WERI-Rb-1 (cell line): ENCODE measurements around the gene FAM184A.

ENCODE experiments used
- DNase-seq: peaks from one replicate; pipeline ENCODE4 v3.0.0-alpha.2; 2020
- H3K27ac ChIP-seq: fragments of 250-450 bp; sonication (Bioruptor Pico); 2 replicates; pipeline ENCODE4 v1.5.1; 2020; ENCODE audit warnings: mild to moderate bottlenecking, moderate library complexity
- H3K27me3 ChIP-seq: fragments of 250-450 bp; sonication (Bioruptor Pico); 2 replicates; pipeline ENCODE4 v1.5.1; 2021; ENCODE audit warnings: mild to moderate bottlenecking, low read depth, moderate library complexity; ENCODE audit not compliant: insufficient read depth, severe bottlenecking
- H3K36me3 ChIP-seq: fragments of 250-450 bp; sonication (Bioruptor Pico); 2 replicates; pipeline ENCODE4 v1.5.1; 2020; ENCODE audit warnings: mild to moderate bottlenecking, moderate library complexity
- H3K4me3 ChIP-seq: 2 replicates; pipeline ENCODE4 v1.5.1; 2011; ENCODE audit warnings: low read depth, mild to moderate bottlenecking, control low read depth, low read length
- H3K9me3 ChIP-seq: fragments of 250-450 bp; sonication (Bioruptor Pico); 2 replicates; pipeline ENCODE4 v1.5.1; 2021; ENCODE audit warnings: mild to moderate bottlenecking, moderate library complexity; ENCODE audit not compliant: severe bottlenecking
- TF ChIP-seq, protein P1 (sequence below): IDR thresholded peaks from 2 replicates; pipeline ENCODE4 v1.5.1; 2011; ENCODE audit warnings: low read depth, mild to moderate bottlenecking, control low read depth, inconsistent platforms, low read length

FAM184A gene

DNA sequence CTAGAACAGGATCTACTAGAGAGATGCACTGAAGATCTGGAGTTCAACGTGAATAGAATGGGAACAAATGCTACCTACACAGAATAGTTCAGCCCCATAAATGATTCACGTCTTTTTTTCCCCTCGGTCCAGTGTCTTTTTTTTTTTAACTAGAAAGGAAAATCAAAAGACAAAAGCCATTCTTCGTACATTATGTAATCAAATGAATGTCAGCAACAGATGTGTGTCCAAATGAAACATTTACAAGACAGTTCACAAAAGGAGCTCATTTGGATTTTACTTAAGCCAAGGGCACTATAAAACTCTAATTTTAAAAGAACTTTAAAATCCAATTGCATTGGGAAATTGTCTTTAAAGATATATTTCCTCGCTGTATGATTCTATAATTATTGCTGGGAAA is 42.4 kb downstream of the FAM184A start:
- no peaks in the 10 kb centered on the region for H3K9me3 ChIP-seq
- H3K36me3 ChIP-seq = no peaks in the 10 kb centered on the region
- H3K27ac ChIP-seq = no peak overlapping the region
- TF ChIP-seq, protein P1, sequence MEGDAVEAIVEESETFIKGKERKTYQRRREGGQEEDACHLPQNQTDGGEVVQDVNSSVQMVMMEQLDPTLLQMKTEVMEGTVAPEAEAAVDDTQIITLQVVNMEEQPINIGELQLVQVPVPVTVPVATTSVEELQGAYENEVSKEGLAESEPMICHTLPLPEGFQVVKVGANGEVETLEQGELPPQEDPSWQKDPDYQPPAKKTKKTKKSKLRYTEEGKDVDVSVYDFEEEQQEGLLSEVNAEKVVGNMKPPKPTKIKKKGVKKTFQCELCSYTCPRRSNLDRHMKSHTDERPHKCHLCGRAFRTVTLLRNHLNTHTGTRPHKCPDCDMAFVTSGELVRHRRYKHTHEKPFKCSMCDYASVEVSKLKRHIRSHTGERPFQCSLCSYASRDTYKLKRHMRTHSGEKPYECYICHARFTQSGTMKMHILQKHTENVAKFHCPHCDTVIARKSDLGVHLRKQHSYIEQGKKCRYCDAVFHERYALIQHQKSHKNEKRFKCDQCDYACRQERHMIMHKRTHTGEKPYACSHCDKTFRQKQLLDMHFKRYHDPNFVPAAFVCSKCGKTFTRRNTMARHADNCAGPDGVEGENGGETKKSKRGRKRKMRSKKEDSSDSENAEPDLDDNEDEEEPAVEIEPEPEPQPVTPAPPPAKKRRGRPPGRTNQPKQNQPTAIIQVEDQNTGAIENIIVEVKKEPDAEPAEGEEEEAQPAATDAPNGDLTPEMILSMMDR = no peak
- H3K27me3 ChIP-seq = no peaks in the 10 kb centered on the region
- no peak overlapping the region for H3K4me3 ChIP-seq
- no peak for DNase-seq

DNA sequence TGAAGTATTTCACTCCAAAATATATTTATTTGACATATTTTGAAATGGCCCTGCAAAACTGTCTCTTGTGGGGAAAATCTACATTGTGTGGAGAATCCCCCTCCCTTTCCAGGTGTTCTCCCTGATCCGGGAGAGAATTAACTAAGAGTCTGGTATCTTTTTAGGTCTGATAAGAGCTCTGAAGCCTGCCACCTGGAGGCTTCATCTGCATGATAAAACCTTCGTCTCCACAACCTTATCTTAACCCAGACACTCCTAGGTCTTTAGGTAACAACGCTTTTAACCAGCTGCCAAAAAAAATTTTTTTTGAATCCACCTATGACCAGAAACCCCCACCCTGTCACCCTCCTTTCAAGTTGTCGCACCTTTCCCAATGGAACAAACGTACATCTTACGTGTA is 43.0 kb downstream of the FAM184A start:
- Histone ChIP-seq H3K36me3 (no peaks in the 10 kb centered on the region), H3K27ac (no peak overlapping the region), H3K9me3 (no peaks in the 10 kb centered on the region), H3K27me3 (no peaks in the 10 kb centered on the region), H3K4me3 (no peak overlapping the region)
- no peak for DNase-seq
- TF ChIP-seq, protein P1 = no peak

DNA sequence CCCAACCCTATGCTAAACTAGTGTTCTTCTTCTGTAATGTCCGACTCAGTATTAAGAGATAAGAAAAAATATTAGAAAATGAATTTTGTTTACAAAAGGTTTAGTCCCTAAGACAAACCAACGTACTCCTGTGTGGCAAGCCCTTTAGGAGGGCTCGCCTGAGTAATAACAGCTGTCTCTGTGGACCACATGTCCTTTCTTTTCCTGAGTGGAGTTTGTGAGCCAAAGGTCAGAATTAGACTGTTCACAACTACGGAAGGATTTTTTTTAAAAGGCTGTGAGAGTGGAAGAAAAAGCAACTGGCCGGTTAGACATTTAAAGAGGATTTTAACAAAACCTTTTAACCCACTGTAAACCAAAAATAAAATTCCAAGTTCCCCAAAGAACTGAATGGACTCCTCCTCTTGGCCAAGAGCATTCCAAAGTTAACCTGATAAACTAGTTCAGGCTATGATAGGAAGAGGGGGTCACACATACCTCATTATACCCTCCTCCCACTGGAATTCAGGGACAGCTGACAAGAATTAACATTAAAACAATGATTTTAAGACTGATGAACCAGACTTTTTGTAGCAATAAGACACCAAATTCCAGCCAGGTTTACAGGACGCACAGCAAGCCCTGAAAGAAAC is 43.5 kb downstream of the FAM184A start:
- Histone ChIP-seq H3K36me3 (no peaks in the 10 kb centered on the region), H3K27ac (no peak overlapping the region), H3K9me3 (no peaks in the 10 kb centered on the region), H3K4me3 (no peak overlapping the region), H3K27me3 (no peaks in the 10 kb centered on the region)
- no peak for DNase-seq
- TF ChIP-seq, protein P1 = no peak

DNA sequence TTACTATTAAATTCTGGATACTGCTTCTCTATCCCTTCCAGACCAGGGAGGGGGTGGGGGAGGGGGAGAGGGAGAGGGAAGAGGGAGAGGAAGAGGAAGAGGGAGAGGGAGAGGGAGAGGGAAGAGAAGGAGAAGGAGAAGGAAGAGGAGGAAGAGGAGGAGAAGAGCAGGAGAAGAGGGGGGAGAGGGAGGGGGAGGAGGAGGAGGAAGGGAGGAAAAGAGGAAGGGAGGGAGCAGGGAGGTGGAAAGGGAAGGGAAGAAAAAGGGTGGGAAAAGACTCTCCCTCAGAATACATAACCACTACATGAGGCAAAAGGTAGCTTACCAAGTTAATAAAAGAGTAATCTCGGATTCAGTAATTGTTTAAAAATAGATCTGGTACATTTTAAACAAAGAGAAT is 46.0 kb downstream of the FAM184A start:
- no peaks in the 10 kb centered on the region for H3K27me3 ChIP-seq
- no peak overlapping the region for H3K4me3 ChIP-seq
- no peak overlapping the region for H3K27ac ChIP-seq
- H3K36me3 ChIP-seq = no peaks in the 10 kb centered on the region
- DNase-seq = no peak
- TF ChIP-seq, protein P1 = no peak
- H3K9me3 ChIP-seq = no peaks in the 10 kb centered on the region

DNA sequence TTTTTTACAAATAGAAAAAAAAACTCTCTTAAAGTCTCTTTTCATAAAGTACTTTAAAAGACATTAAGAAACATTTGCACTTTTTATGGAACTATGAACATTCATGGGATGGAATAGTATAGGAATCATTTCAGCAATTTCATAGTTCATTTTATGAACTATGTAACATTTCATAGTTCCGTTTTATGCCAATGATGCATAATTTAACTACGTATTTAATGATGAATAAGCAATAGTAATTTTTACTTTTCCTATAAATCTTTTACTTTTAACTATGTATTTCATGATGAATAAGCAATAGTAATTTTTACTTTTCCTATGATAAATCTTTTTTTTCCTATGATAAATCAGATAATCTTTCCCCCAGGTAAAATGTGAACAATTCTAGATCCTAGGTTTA is 47.7 kb downstream of the FAM184A start:
- Histone ChIP-seq H3K9me3 (no peaks in the 10 kb centered on the region), H3K27ac (no peak overlapping the region), H3K36me3 (no peaks in the 10 kb centered on the region), H3K27me3 (no peaks in the 10 kb centered on the region), H3K4me3 (no peak overlapping the region)
- no peak for DNase-seq
- TF ChIP-seq, protein P1 = no peak

DNA sequence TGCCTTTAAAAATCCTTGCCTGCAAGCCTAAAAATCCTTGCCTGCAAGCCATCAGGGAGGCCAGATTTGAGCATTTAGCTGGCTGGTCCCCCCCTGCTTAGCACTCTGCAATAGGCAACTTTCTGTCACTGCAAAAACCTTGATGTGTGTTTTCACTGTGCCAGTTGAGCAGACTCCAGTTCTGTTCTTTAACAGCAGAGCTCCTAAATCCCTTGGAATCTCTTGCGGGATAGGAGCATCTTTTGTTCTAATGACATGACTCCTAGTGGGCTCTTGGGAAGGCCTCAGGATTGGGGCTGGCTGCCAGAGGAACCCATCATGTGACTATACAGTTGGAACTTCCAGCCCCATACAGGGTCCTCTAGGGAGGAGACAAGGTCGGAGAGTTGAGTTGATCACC is 50.4 kb downstream of the FAM184A start:
- no peak overlapping the region for H3K4me3 ChIP-seq
- no peaks in the 10 kb centered on the region for H3K36me3 ChIP-seq
- H3K27ac ChIP-seq = no peak overlapping the region; the same call in 1 of the 2 replicates
- DNase-seq = no peak
- TF ChIP-seq, protein P1 = no peak
- no peaks in the 10 kb centered on the region for H3K27me3 ChIP-seq
- no peaks in the 10 kb centered on the region for H3K9me3 ChIP-seq
